Spleen (tissue), 7 donors: ENCODE results near the gene TARP.

ENCODE experiments used
- POLR2A ChIP-seq, 3 donors: fragments of 450-650 bp; IDR thresholded peaks; one replicate each; pipeline ENCODE4 v1.5.1; 2017; ENCODE audit warnings: antibody characterized with exemption in 3 of 3, mild to moderate bottlenecking in 1 of 3
- POLR2AphosphoS5 ChIP-seq, 3 donors: sonication (generic); formaldehyde crosslinking; IDR thresholded peaks; one replicate each; pipeline ENCODE4 v1.5.1; 2017; ENCODE audit warnings: antibody characterized with exemption in 3 of 3
- TF ChIP-seq, protein P1 (sequence below), 11 experiments: fragments of 200-600 bp in 7 of 11; fragments of 450-650 bp in 4 of 11; sonication (generic) in 4 of 11; IDR thresholded peaks in 8 of 11; conservative IDR thresholded peaks in 3 of 11; 1 replicate in 7 of 11; 2 replicates in 4 of 11; pipeline versions ENCODE4 v1.4.0 to v1.8.0; 2016 to 2021; ENCODE audit warnings: antibody characterized with exemption in 11 of 11, inconsistent platforms in 4 of 11, mild to moderate bottlenecking in 1 of 11
- donor health status: DM: no; HTN: no; CAD: no; lungs with moderate emphysema.
- donor health status: DM: no; HTN: no; CAD: no.
- donor health status: DM: no; HTN: no; CAD: no.

GRCh38 chr7:38211940-38212339 lies 61.5 kb downstream of the TARP start:
- TF ChIP-seq POLR2AphosphoS5 (IDR thresholded peaks at IDR 0.05) (no peak), POLR2A (IDR thresholded peaks at IDR 0.05) (no peak)
- TF ChIP-seq, protein P1, sequence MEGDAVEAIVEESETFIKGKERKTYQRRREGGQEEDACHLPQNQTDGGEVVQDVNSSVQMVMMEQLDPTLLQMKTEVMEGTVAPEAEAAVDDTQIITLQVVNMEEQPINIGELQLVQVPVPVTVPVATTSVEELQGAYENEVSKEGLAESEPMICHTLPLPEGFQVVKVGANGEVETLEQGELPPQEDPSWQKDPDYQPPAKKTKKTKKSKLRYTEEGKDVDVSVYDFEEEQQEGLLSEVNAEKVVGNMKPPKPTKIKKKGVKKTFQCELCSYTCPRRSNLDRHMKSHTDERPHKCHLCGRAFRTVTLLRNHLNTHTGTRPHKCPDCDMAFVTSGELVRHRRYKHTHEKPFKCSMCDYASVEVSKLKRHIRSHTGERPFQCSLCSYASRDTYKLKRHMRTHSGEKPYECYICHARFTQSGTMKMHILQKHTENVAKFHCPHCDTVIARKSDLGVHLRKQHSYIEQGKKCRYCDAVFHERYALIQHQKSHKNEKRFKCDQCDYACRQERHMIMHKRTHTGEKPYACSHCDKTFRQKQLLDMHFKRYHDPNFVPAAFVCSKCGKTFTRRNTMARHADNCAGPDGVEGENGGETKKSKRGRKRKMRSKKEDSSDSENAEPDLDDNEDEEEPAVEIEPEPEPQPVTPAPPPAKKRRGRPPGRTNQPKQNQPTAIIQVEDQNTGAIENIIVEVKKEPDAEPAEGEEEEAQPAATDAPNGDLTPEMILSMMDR (IDR thresholded peaks at IDR 0.05 in 8 of 11, conservative IDR thresholded peaks at IDR 0.05 in 3 of 11), result no peak
